ENCODE results near the gene HMOX1.

Gene HMOX1

GRCh38 chr22:35379146-35379993 lies 1.5 kb upstream of the HMOX1 start:
- no peak for DNase-seq
- Histone ChIP-seq H3K36me3 (no peaks in the 10 kb centered on the region), H3K4me1 (peaks cover 6% of the 10 kb centered on the region), H3K9me3 (no peaks in the 10 kb centered on the region), H3K4me3 (ENCODE audit: low read depth, low read length) (no peak overlapping the region), H3K27me3 (no peaks in the 10 kb centered on the region; the same call in 1 of the 2 replicates)
- TF ChIP-seq CTCF (IDR thresholded peaks at IDR 0.05; ENCODE audit: low read depth, low read length) = no peak

GRCh38 chr22:35380013-35380412 lies 883 bp upstream of the HMOX1 start:
- Histone ChIP-seq H3K36me3 (no peaks in the 10 kb centered on the region), H3K4me1 (peaks cover 6% of the 10 kb centered on the region), H3K9me3 (no peaks in the 10 kb centered on the region), H3K27me3 (no peaks in the 10 kb centered on the region; the same call in 1 of the 2 replicates), H3K4me3 (ENCODE audit: low read depth, low read length) (no peak overlapping the region)
- DNase-seq = no peak
- TF ChIP-seq CTCF (IDR thresholded peaks at IDR 0.05; ENCODE audit: low read depth, low read length) = no peak

GRCh38 chr22:35381424-35382009 lies 621 bp downstream of the HMOX1 start:
- no peak for TF ChIP-seq CTCF (IDR thresholded peaks at IDR 0.05; ENCODE audit: low read depth, low read length)
- H3K4me3 ChIP-seq (ENCODE audit: low read depth, low read length) = peak overlapping the region; percentile 66

GRCh38 chr22:35383679-35384071 lies 2.8 kb downstream of the HMOX1 start:
- H3K4me3 ChIP-seq (ENCODE audit: low read depth, low read length) = no peak overlapping the region
- DNase-seq = no peak
- H3K27me3 ChIP-seq = no peaks in the 10 kb centered on the region
- no peaks in the 10 kb centered on the region for H3K36me3 ChIP-seq
- TF ChIP-seq CTCF (IDR thresholded peaks at IDR 0.05; ENCODE audit: low read depth, low read length) = no peak
- H3K4me1 ChIP-seq = no peaks in the 10 kb centered on the region
- H3K9me3 ChIP-seq = no peaks in the 10 kb centered on the region

More at GRCh38 chr22:35381424-35382009, 621 bp downstream of the HMOX1 start:
- no peaks in the 10 kb centered on the region; the same call in 1 of the 2 replicates for H3K27me3 ChIP-seq
- H3K36me3 ChIP-seq = no peaks in the 10 kb centered on the region
- DNase-seq = no peak
- H3K4me1 ChIP-seq = peaks cover 6% of the 10 kb centered on the region
- H3K9me3 ChIP-seq = no peaks in the 10 kb centered on the region

- Histone ChIP-seq H3K4me1 (no peaks in the 10 kb centered on the region), H3K36me3 (no peaks in the 10 kb centered on the region), H3K9me3 (no peaks in the 10 kb centered on the region), H3K4me3 (ENCODE audit: low read depth, low read length) (no peak overlapping the region), H3K27me3 (no peaks in the 10 kb centered on the region)
- TF ChIP-seq CTCF (IDR thresholded peaks at IDR 0.05; ENCODE audit: low read depth, low read length) = no peak
- DNase-seq = no peak
Observed at GRCh38 chr22:35384527-35384926, 3.6 kb downstream of the HMOX1 start.

Data from BE2C (cell line).